H1 (cell line): ENCODE data around the gene NEK9. TPM values are rescaled to one million over a fixed set of nuclear protein-coding genes. Genes with fewer than 3 reads are reported as not detected.

Experiments used
- CTCF ChIA-PET: fragments of 300-600 bp; sonication (Branson Sonifier 250); formaldehyde crosslinking; loops from one replicate; lab custom pipeline; 2021; ENCODE audit not compliant: partially characterized antibody; lab: Charles Lee
- POLR2A ChIA-PET: fragments of 300-600 bp; sonication (Branson Sonifier 250); formaldehyde crosslinking; loops from one replicate; lab custom pipeline; 2021; ENCODE audit warnings: inconsistent platforms; ENCODE audit not compliant: partially characterized antibody; lab: Charles Lee
- DNase-seq, 2 experiments: peaks; one replicate each; pipeline versions ENCODE4 v3.0.0 to v3.0.0-alpha.2; 2010 to 2022; ENCODE audit warnings: low spot score in 2 of 2, low read depth in 1 of 2, mixed read lengths in 1 of 2
- FAIRE-seq: peaks from 2 replicates; lab custom pipeline; 2011; peaks lifted over from hg19 to GRCh38; lab: Jason Lieb, UNC
- H2AFZ ChIP-seq: 2 replicates; pipeline ENCODE4 v1.8.1; 2012; ENCODE audit warnings: low read length, inconsistent platforms
- H2AK5ac ChIP-seq: 2 replicates; pipeline ENCODE4 v1.6.1; 2013; ENCODE audit warnings: low read depth, low read length
- H2BK120ac ChIP-seq: replicated peaks from 2 replicates; pipeline ENCODE3; 2013; ENCODE audit warnings: low read depth, low read length, inconsistent platforms
- H2BK12ac ChIP-seq: 2 replicates; pipeline ENCODE4 v1.6.1; 2013; ENCODE audit warnings: low read depth, low read length
- H2BK15ac ChIP-seq: 2 replicates; pipeline ENCODE4 v1.6.1; 2013; ENCODE audit warnings: low read length
- H2BK20ac ChIP-seq: 2 replicates; pipeline ENCODE4 v1.6.1; 2013; ENCODE audit warnings: low read length
- H2BK5ac ChIP-seq: 2 replicates; pipeline ENCODE4 v1.6.1; 2013; ENCODE audit warnings: low read depth, low read length
- H3K14ac ChIP-seq: 2 replicates; pipeline ENCODE4 v1.6.1; 2013; ENCODE audit warnings: inconsistent platforms; ENCODE audit not compliant: insufficient read length
- H3K18ac ChIP-seq: 2 replicates; pipeline ENCODE4 v1.6.1; 2013; ENCODE audit warnings: low read length; ENCODE audit errors: extremely low read depth
- H3K23ac ChIP-seq: 2 replicates; pipeline ENCODE4 v1.6.1; 2013; ENCODE audit warnings: inconsistent platforms; ENCODE audit not compliant: insufficient read length
- H3K23me2 ChIP-seq: 2 replicates; pipeline ENCODE4 v1.6.1; 2013; ENCODE audit warnings: low read depth, low read length
- H3K27ac ChIP-seq: 2 replicates; pipeline ENCODE4 v1.6.1; 2011; ENCODE audit warnings: low read depth, low read length, inconsistent platforms
- H3K27me3 ChIP-seq, 4 experiments: replicated peaks in 1 of 4; 1 replicate in 1 of 4; 2 replicates in 3 of 4; pipeline versions ENCODE4 v1.6.1 to v1.8.1; 2011 to 2013; ENCODE audit warnings: low read length in 3 of 4, mild to moderate bottlenecking in 3 of 4, inconsistent platforms in 2 of 4, mixed read lengths in 2 of 4, moderate library complexity in 1 of 4; ENCODE audit not compliant: control insufficient read depth in 3 of 4, insufficient read depth in 3 of 4; ENCODE audit errors: extremely low read depth in 1 of 4
- H3K36me3 ChIP-seq, 4 experiments: 2 replicates each; pipeline versions ENCODE4 v1.6.1 to v1.8.1; 2011 to 2013; ENCODE audit warnings: mild to moderate bottlenecking in 4 of 4, low read length in 3 of 4, moderate library complexity in 2 of 4, control low read depth in 1 of 4, inconsistent platforms in 1 of 4; ENCODE audit not compliant: insufficient read depth in 4 of 4, control insufficient read depth in 2 of 4
- H3K4ac ChIP-seq: replicated peaks from 2 replicates; pipeline ENCODE3; 2013; ENCODE audit warnings: low read length, low read depth, mixed read lengths, inconsistent platforms; ENCODE audit not compliant: insufficient read length
- H3K4me1 ChIP-seq, 4 experiments: replicated peaks in 1 of 4; 1 replicate in 1 of 4; 2 replicates in 3 of 4; pipeline versions ENCODE4 v1.6.1 to v1.8.1; 2011 to 2013; ENCODE audit warnings: low read length in 3 of 4, inconsistent platforms in 2 of 4, mixed read lengths in 1 of 4; ENCODE audit not compliant: insufficient read depth in 4 of 4, control insufficient read depth in 3 of 4
- H3K4me2 ChIP-seq, 2 experiments: 2 replicates each; pipeline versions ENCODE4 v1.6.1 to v1.8.1; 2011 to 2013; ENCODE audit warnings: low read depth in 2 of 2, low read length in 2 of 2, control low read depth in 1 of 2, inconsistent platforms in 1 of 2, mild to moderate bottlenecking in 1 of 2; ENCODE audit not compliant: insufficient read depth in 1 of 2
- H3K4me3 ChIP-seq, 4 experiments: fragments of 200-600, 300-600 bp in 1 of 4; sonication (generic), shearing (Covaris generic), sonication (Bioruptor Twin) in 1 of 4; 2 replicates each; pipeline versions ENCODE4 v1.5.1 to v1.8.1; 2011 to 2016; ENCODE audit warnings: low read length in 4 of 4, low read depth in 3 of 4, control low read depth in 2 of 4, inconsistent platforms in 2 of 4, mild to moderate bottlenecking in 2 of 4, mixed read lengths in 1 of 4, moderate library complexity in 1 of 4; ENCODE audit not compliant: insufficient read depth in 2 of 4; ENCODE audit errors: extremely low read depth in 1 of 4
- H3K56ac ChIP-seq: replicated peaks from 2 replicates; pipeline ENCODE3; 2013; ENCODE audit warnings: low read depth, mild to moderate bottlenecking, mixed read lengths, low read length, inconsistent platforms; ENCODE audit not compliant: insufficient read length
- H3K79me1 ChIP-seq: 2 replicates; pipeline ENCODE4 v1.6.1; 2013; ENCODE audit warnings: low read depth, low read length, control low read depth
- H3K79me2 ChIP-seq, 2 experiments: 2 replicates each; pipeline versions ENCODE4 v1.6.1 to v1.8.1; 2012 to 2013; ENCODE audit warnings: low read length in 2 of 2, mild to moderate bottlenecking in 2 of 2, inconsistent platforms in 1 of 2; ENCODE audit not compliant: insufficient read depth in 2 of 2, control insufficient read depth in 1 of 2
- H3K9ac ChIP-seq, 4 experiments: replicated peaks in 1 of 4; 1 replicate in 1 of 4; 2 replicates in 3 of 4; pipeline versions ENCODE4 v1.6.1 to v1.8.1; 2011 to 2013; ENCODE audit warnings: low read depth in 3 of 4, low read length in 3 of 4, control low read depth in 2 of 4, mild to moderate bottlenecking in 2 of 4, moderate library complexity in 2 of 4, inconsistent platforms in 1 of 4; ENCODE audit errors: extremely low read depth in 1 of 4
- H3K9me3 ChIP-seq, 2 experiments: 2 replicates each; pipeline versions ENCODE4 v1.6.1 to v1.8.1; 2012 to 2013; ENCODE audit warnings: mild to moderate bottlenecking in 2 of 2, moderate library complexity in 2 of 2, control low read depth in 1 of 2, inconsistent platforms in 1 of 2, low read depth in 1 of 2, low read length in 1 of 2, mixed read lengths in 1 of 2; ENCODE audit not compliant: insufficient read depth in 2 of 2
- H4K20me1 ChIP-seq, 2 experiments: replicated peaks in 1 of 2; 2 replicates each; pipeline versions ENCODE3 to v1.8.1; 2011 to 2013; ENCODE audit warnings: inconsistent platforms in 2 of 2, low read length in 2 of 2, mild to moderate bottlenecking in 1 of 2; ENCODE audit not compliant: insufficient read depth in 2 of 2, control insufficient read depth in 1 of 2
- H4K5ac ChIP-seq: 2 replicates; pipeline ENCODE4 v1.6.1; 2013; ENCODE audit warnings: low read length, low read depth, mixed read lengths, inconsistent platforms; ENCODE audit not compliant: insufficient read length
- H4K8ac ChIP-seq: 2 replicates; pipeline ENCODE4 v1.8.0; 2013; ENCODE audit warnings: mild to moderate bottlenecking, moderate library complexity, low read length, inconsistent platforms; ENCODE audit not compliant: insufficient read depth; ENCODE audit errors: extremely low read depth
- H4K91ac ChIP-seq: replicated peaks from 2 replicates; pipeline ENCODE3; 2013; ENCODE audit warnings: low read length, mixed read lengths, inconsistent platforms; ENCODE audit not compliant: insufficient read length
- KDM4A ChIP-seq: IDR thresholded peaks from one replicate; pipeline ENCODE4 v1.7.1; 2012; ENCODE audit warnings: low read depth, mild to moderate bottlenecking, moderate library complexity, low read length, inconsistent platforms; ENCODE audit not compliant: severe bottlenecking
- NRF1 ChIP-seq: IDR thresholded peaks from 2 replicates; pipeline ENCODE4 v1.6.1; 2011; ENCODE audit warnings: mild to moderate bottlenecking, low read depth, low read length, improper control_type of control experiment
- RBBP5 ChIP-seq: IDR thresholded peaks from 2 replicates; pipeline ENCODE4 v1.7.1; 2012; ENCODE audit warnings: low read depth, mild to moderate bottlenecking, inconsistent platforms, low read length, moderate library complexity, borderline replicate concordance
- RFX5 ChIP-seq: IDR thresholded peaks from 2 replicates; pipeline ENCODE4 v1.6.1; 2011; ENCODE audit warnings: low read depth, low read length, improper control_type of control experiment, borderline replicate concordance
- SP4 ChIP-seq: IDR thresholded peaks from 2 replicates; pipeline ENCODE4 v1.6.1; 2012; ENCODE audit warnings: low read length, inconsistent platforms
- TCF12 ChIP-seq: IDR thresholded peaks from 2 replicates; pipeline ENCODE4 v1.6.1; 2011; ENCODE audit warnings: low read depth, mild to moderate bottlenecking, low read length
- WGBS, 2 experiments: shearing (Covaris generic) in 1 of 2; methylation state at CpG; one replicate each; pipeline versions ENCODE4 v1.1.6 to v1.1.7; 2013 to 2015; ENCODE audit warnings: low lambda C conversion rate in 2 of 2, mixed read lengths in 2 of 2, inconsistent platforms in 1 of 2, low coverage in 1 of 2, missing lambda C conversion rate in 1 of 2; ENCODE audit not compliant: insufficient replicate concordance in 2 of 2, insufficient coverage in 1 of 2, insufficient read length in 1 of 2; ENCODE audit errors: extremely low coverage in 1 of 2, missing lambda C conversion rate in 1 of 2; 5-methylcytosine and 5-hydroxymethylcytosine counted together
- polyA plus RNA-seq, 7 experiments: library from polyadenylated mRNA; depleted of rRNA in 3 of 7; stranded (reverse) in 5 of 7; unstranded in 2 of 7; fragments of >200 nt in 5 of 7; fragments of 200-250 nt in 2 of 7; gene quantifications; 1 replicate in 5 of 7; 2 replicates in 1 of 7; 4 replicates in 1 of 7; pipeline versions ENCODE4 v1.2.1 to v1.2.3, GENCODE V29; 2011 to 2013; ENCODE audit warnings: missing spikeins in 2 of 7, mixed read lengths in 2 of 7
- total RNA-seq: library from RNA; stranded (reverse); fragmentation: NEBNext Ultra II Directional; extraction: Animal tissue kit (Norgen Biotek cat#: 25700); gene quantifications from 2 replicates; pipeline ENCODE4 v1.2.1, GENCODE V29; 2021

NEK9 gene
- total and polyA plus RNA-seq, 2 of the 8 experiments (the other 6 are each of a cell fraction or from before 2014, with no cell fraction given) = 16.0 to 43.6 TPM

DNA sequence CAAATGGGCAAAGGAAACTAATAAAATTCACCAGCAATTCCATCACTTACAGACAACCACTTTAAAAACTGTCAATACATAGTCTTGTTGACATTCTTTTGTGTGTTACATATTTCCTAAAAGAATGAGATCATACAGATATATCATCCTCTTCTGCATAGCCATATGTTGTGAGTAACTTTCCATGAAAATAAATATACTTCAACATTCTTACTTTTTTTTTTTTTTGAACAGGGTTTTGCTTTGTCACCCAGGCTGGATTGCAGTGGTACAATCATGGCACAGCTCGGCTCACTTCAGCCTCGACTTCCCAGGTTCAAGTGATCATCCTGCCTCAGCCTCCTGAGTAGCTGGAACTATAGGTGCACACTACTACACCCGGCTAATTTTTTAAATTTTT, 36.5 kb downstream of the NEK9 start:
- Histone ChIP-seq H3K4me1 (no peaks in the 10 kb centered on the region; a peak in 2 of 7 replicates), H3K79me1 (no peaks in the 10 kb centered on the region), H2BK15ac (no peak overlapping the region), H3K23me2 (no peaks in the 10 kb centered on the region), H3K4me3 (no peak overlapping the region), H2AK5ac (no peak overlapping the region), H3K79me2 (no peaks in the 10 kb centered on the region), H4K8ac (no peak overlapping the region), H3K27ac (no peak overlapping the region), H2AFZ (no peak overlapping the region), H3K4me2 (no peak overlapping the region), H3K9ac (no peak overlapping the region), H2BK5ac (no peak overlapping the region), H2BK20ac (no peak overlapping the region), H3K18ac (no peak overlapping the region), H4K20me1 (no peaks in the 10 kb centered on the region), H3K56ac (no peak overlapping the region), H3K36me3 (peaks cover 6 to 45% (median 26%) of the 10 kb centered on the region in 4 experiments), H4K91ac (no peak overlapping the region), H2BK12ac (no peak overlapping the region), H3K9me3 (no peaks in the 10 kb centered on the region), H3K27me3 (no peaks in the 10 kb centered on the region), H3K14ac (no peak overlapping the region), H3K4ac (no peak overlapping the region), H2BK120ac (no peak overlapping the region), H4K5ac (no peak overlapping the region), H3K23ac (no peak overlapping the region)
- no peak for DNase-seq
- ChIA-PET POLR2A (interaction anchor here (1.3 kb wide), 1 partner anchor 186 kb away, joined by 4 read pairs; no protein-coding TSS in a partner anchor), CTCF (interaction anchor here (0.9 to 10.6 kb wide), 7 partner anchors 67 to 208 kb away, joined by 4 to 98 read pairs (median 6); no protein-coding TSS in a partner anchor)
- WGBS, 2 experiments = 100% methylated on average over 3 of the region's 3 CpGs; no CpG with 5 or more reads in 1 of the 2 experiments
- TF ChIP-seq RFX5 (no peak), SP4 (no peak), KDM4A (no peak), RBBP5 (no peak), NRF1 (no peak), TCF12 (no peak)
- FAIRE-seq = no peak
